ENCODE results near the gene RASA4B.
"Not testable (repeated sequence)": the region's sequence is repeated elsewhere in the genome, so short reads cannot be mapped to it uniquely, and the experiment has no call there.

The RASA4B gene

GRCh38 chr7:102517550-102518147 is at the start of gene RASA4B:
Gene RASA4B, minus strand, starts transcription at chr7:102517777. Its CDS starts 67 bp downstream, at chr7:102517710.
- DNase-seq, result not testable (repeated sequence)

- DNase-seq, result not testable (repeated sequence)
Observed at GRCh38 chr7:102550808-102551422, 33.3 kb upstream of the RASA4B start, which contains the start of gene SPDYE2. Gene SPDYE2, plus strand, starts transcription at chr7:102551226. Its CDS starts 2,030 bp downstream, at chr7:102553256.

- not testable (repeated sequence) for DNase-seq
Observed at GRCh38 chr7:102546353-102546752, 28.8 kb upstream of the RASA4B start.

- not testable (repeated sequence) for DNase-seq
Observed at GRCh38 chr7:102545288-102545687, 27.7 kb upstream of the RASA4B start.

- not testable (repeated sequence) for DNase-seq
Observed at GRCh38 chr7:102544372-102544771, 26.8 kb upstream of the RASA4B start.

- DNase-seq, result not testable (repeated sequence)
Observed at GRCh38 chr7:102543596-102543995, 26.0 kb upstream of the RASA4B start, which contains the start of gene UPK3BL2. Gene UPK3BL2, minus strand, starts transcription at chr7:102543696. Its CDS starts 60 bp downstream, at chr7:102543636.

- DNase-seq, result not testable (repeated sequence)
Observed at GRCh38 chr7:102542771-102543170, 25.2 kb upstream of the RASA4B start.

- DNase-seq, result not testable (repeated sequence)
Observed at GRCh38 chr7:102542083-102542482, 24.5 kb upstream of the RASA4B start.

GRCh38 chr7:102540604-102541003 is 23.0 kb upstream of the RASA4B start:
- DNase-seq, result not testable (repeated sequence)

GRCh38 chr7:102535062-102535615 is 17.6 kb upstream of the RASA4B start:
- not testable (repeated sequence) for DNase-seq

- DNase-seq, result not testable (repeated sequence)
Observed at GRCh38 chr7:102532127-102532526, 14.6 kb upstream of the RASA4B start.

GRCh38 chr7:102531583-102531982 is 14.0 kb upstream of the RASA4B start:
- not testable (repeated sequence) for DNase-seq

- DNase-seq, result not testable (repeated sequence)
Observed at GRCh38 chr7:102527822-102528793, 10.5 kb upstream of the RASA4B start.

GRCh38 chr7:102527182-102527581 is 9.6 kb upstream of the RASA4B start:
- DNase-seq, result not testable (repeated sequence)

GRCh38 chr7:102524803-102525202 is 7.2 kb upstream of the RASA4B start:
- DNase-seq, result not testable (repeated sequence)

- not testable (repeated sequence) for DNase-seq
Observed at GRCh38 chr7:102520797-102521196, 3.2 kb upstream of the RASA4B start.

GRCh38 chr7:102516951-102517350 is 626 bp downstream of the RASA4B start:
- not testable (repeated sequence) for DNase-seq

GRCh38 chr7:102515889-102516288 is 1.7 kb downstream of the RASA4B start:
- DNase-seq, result not testable (repeated sequence)

GRCh38 chr7:102514881-102515721 is 2.5 kb downstream of the RASA4B start:
- DNase-seq, result not testable (repeated sequence)

- DNase-seq, result not testable (repeated sequence)
Observed at GRCh38 chr7:102512642-102513221, 4.8 kb downstream of the RASA4B start.

- DNase-seq, result not testable (repeated sequence)
Observed at GRCh38 chr7:102511860-102512522, 5.6 kb downstream of the RASA4B start.

All from activated naive CD4-positive, alpha-beta T cell treated with anti-CD3 and anti-CD28 coated beads, Interleukin-2, amount 50 U/mL, for 16 hours (primary cell).